OCI-LY1 (cell line): ENCODE data around the gene KRTAP11-1.

Source experiments
- EZH2 ChIP-seq: fragments of 200-600 bp; sonication (generic), shearing (Covaris generic); IDR thresholded peaks from 2 replicates; pipeline ENCODE4 v1.8.0; 2017; ENCODE audit warnings: borderline replicate concordance, mixed run types, mild to moderate bottlenecking, antibody characterized with exemption, low read length, moderate library complexity, mixed read lengths
- TF ChIP-seq, protein P1 (sequence below): fragments of 200-600 bp; sonication (generic), shearing (Covaris generic); IDR thresholded peaks from 2 replicates; pipeline ENCODE4 v1.5.1; 2017; ENCODE audit warnings: mild to moderate bottlenecking, antibody characterized with exemption, low read length, moderate library complexity, mixed read lengths

DNA sequence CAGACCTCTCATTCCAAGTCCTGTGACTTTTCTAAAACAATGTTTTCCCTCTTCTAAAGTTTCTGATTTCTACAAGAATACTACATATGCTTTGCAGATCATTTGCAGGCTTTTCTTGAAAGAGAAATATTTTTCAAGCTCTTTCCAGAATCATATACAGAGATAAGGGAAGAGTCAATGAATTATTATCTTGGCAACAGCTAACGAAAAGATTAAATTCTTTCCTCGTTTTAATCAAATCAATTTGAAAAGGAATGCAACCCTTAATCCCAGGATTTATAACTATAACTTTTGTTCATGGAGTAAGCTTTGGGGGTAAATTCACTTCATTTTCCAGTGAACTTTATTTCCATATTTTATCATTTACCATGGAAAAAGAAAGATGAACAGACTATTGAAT lies 6.9 kb downstream of the KRTAP11-1 start:
- TF ChIP-seq, protein P1, sequence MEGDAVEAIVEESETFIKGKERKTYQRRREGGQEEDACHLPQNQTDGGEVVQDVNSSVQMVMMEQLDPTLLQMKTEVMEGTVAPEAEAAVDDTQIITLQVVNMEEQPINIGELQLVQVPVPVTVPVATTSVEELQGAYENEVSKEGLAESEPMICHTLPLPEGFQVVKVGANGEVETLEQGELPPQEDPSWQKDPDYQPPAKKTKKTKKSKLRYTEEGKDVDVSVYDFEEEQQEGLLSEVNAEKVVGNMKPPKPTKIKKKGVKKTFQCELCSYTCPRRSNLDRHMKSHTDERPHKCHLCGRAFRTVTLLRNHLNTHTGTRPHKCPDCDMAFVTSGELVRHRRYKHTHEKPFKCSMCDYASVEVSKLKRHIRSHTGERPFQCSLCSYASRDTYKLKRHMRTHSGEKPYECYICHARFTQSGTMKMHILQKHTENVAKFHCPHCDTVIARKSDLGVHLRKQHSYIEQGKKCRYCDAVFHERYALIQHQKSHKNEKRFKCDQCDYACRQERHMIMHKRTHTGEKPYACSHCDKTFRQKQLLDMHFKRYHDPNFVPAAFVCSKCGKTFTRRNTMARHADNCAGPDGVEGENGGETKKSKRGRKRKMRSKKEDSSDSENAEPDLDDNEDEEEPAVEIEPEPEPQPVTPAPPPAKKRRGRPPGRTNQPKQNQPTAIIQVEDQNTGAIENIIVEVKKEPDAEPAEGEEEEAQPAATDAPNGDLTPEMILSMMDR = no peak
- TF ChIP-seq EZH2 = no peak
